Measurements from ENCODE around the gene ZNF85.
"Not testable (repeated sequence)": the region's sequence is repeated elsewhere in the genome, so short reads cannot be mapped to it uniquely, and the experiment has no call there.

ZNF85 gene

DNA sequence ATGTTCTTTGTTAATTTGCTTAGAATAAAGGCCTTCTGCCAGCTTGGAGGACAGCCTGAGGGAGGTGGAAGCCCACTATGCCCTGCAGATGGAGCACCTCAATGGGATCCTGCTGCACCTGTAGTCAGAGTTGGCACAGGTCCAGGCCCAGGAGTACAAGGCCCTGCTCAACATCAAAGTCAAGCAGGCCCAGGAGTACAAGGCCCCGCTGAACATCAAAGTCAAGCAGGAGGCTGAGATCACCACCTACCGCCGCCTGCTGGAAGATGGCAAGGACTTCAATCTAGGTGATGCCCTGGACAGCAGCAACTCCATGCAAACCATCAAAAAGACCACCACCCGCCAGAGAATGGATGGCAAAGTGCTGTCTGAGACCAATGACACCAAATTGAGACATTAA is 41.7 kb downstream of the ZNF85 start:
- TF ChIP-seq, protein P1, sequence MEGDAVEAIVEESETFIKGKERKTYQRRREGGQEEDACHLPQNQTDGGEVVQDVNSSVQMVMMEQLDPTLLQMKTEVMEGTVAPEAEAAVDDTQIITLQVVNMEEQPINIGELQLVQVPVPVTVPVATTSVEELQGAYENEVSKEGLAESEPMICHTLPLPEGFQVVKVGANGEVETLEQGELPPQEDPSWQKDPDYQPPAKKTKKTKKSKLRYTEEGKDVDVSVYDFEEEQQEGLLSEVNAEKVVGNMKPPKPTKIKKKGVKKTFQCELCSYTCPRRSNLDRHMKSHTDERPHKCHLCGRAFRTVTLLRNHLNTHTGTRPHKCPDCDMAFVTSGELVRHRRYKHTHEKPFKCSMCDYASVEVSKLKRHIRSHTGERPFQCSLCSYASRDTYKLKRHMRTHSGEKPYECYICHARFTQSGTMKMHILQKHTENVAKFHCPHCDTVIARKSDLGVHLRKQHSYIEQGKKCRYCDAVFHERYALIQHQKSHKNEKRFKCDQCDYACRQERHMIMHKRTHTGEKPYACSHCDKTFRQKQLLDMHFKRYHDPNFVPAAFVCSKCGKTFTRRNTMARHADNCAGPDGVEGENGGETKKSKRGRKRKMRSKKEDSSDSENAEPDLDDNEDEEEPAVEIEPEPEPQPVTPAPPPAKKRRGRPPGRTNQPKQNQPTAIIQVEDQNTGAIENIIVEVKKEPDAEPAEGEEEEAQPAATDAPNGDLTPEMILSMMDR (IDR thresholded peaks at IDR 0.05) = no peak
- H3K4me3 ChIP-seq = no peak overlapping the region
- H3K27ac ChIP-seq = no peak overlapping the region
- DNase-seq (ENCODE audit: low spot score) = no peak

- no peak overlapping the region for H3K27ac ChIP-seq
- TF ChIP-seq, protein P1 (IDR thresholded peaks at IDR 0.05) = no peak
- H3K4me3 ChIP-seq = no peak overlapping the region
- no peak for DNase-seq (ENCODE audit: low spot score)
These were observed 45.0 kb downstream of the ZNF85 start for GRCh38 chr19:20968092-20968491.

- no peak overlapping the region for H3K4me3 ChIP-seq
- TF ChIP-seq, protein P1 (IDR thresholded peaks at IDR 0.05) = no peak
- no peak overlapping the region for H3K27ac ChIP-seq
- no peak for DNase-seq (ENCODE audit: low spot score)
These were observed 46.4 kb downstream of the ZNF85 start for GRCh38 chr19:20969498-20969897.

- Histone ChIP-seq H3K4me3 (no peak overlapping the region), H3K27ac (no peak overlapping the region)
- DNase-seq (ENCODE audit: low spot score) = no peak
- TF ChIP-seq, protein P1 (IDR thresholded peaks at IDR 0.05) = no peak
These were observed 46.8 kb downstream of the ZNF85 start for GRCh38 chr19:20969898-20970297.

DNA sequence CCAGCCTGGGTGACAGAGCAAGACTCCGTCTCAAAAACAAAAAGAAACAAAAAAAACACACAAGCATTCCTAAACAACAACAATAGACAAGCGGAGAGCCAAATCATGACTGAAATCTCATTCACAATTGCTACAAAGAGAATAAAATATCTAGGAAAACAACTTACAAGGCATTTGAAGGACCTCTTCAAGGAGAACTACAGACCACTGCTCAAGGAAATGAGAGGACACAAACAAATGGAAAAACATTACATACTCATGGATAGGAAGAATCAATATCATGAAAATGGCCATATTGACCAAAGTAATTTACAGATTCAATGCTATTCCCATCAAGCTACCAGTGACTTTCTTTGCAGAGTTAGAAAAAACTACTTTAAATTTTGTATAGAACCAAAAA is 69.7 kb downstream of the ZNF85 start:
- DNase-seq (ENCODE audit: low spot score); H3K4me3 ChIP-seq; H3K27ac ChIP-seq: not testable (repeated sequence)

- TF ChIP-seq, protein P1 (IDR thresholded peaks at IDR 0.05) = no peak
- H3K4me3 ChIP-seq = peak overlapping the region; percentile 61
- no peak overlapping the region for H3K27ac ChIP-seq
- peak; percentile 82 for DNase-seq (ENCODE audit: low spot score)
These were observed 76.8 kb downstream of the ZNF85 start for GRCh38 chr19:20999731-21000352.

All from coronary artery (tissue), 2 donors.